Effector CD8-positive, alpha-beta T cell (primary cell): ENCODE results near the gene GPATCH4.
"Not testable (repeated sequence)": the region's sequence is repeated elsewhere in the genome, so short reads cannot be mapped to it uniquely, and the experiment has no call there.

Experiments
- DNase-seq: peaks from one replicate; lab custom pipeline; 2025; lab: John Stamatoyannopoulos, UW

GPATCH4 gene

GRCh38 chr1:156626079-156626438 is 24.8 kb upstream of the GPATCH4 start:
- no peak for DNase-seq

GRCh38 chr1:156625436-156626078 is 24.3 kb upstream of the GPATCH4 start:
- peak; percentile 67 for DNase-seq

GRCh38 chr1:156624814-156625435 is 23.6 kb upstream of the GPATCH4 start:
- DNase-seq, result no peak

- DNase-seq, result no peak
Observed at GRCh38 chr1:156623946-156624813, 22.9 kb upstream of the GPATCH4 start.

GRCh38 chr1:156622581-156623297 is 21.5 kb upstream of the GPATCH4 start:
- no peak for DNase-seq

GRCh38 chr1:156619582-156619955 is 18.3 kb upstream of the GPATCH4 start:
- no peak for DNase-seq

- DNase-seq, result no peak
Observed at GRCh38 chr1:156618853-156619581, 17.7 kb upstream of the GPATCH4 start, which contains the start of gene HAPLN2. TSS of gene HAPLN2 (plus strand) at chr1:156619415. CDS start at chr1:156623491, 4,076 bp downstream.

GRCh38 chr1:156616463-156616862 is 15.2 kb upstream of the GPATCH4 start:
- DNase-seq, result no peak

GRCh38 chr1:156615946-156616345 is 14.7 kb upstream of the GPATCH4 start:
- no peak for DNase-seq

- no peak for DNase-seq
Observed at GRCh38 chr1:156612666-156613065, 11.4 kb upstream of the GPATCH4 start.

- not testable (repeated sequence) for DNase-seq
Observed at GRCh38 chr1:156610072-156610471, 8.8 kb upstream of the GPATCH4 start.

GRCh38 chr1:156608981-156609380 is 7.7 kb upstream of the GPATCH4 start:
- DNase-seq, result peak; percentile 48

GRCh38 chr1:156608036-156608674 is 6.9 kb upstream of the GPATCH4 start:
- peak; percentile 27 for DNase-seq

- not testable (repeated sequence) for DNase-seq
Observed at GRCh38 chr1:156607344-156607743, 6.1 kb upstream of the GPATCH4 start.

- DNase-seq, result no peak
Observed at GRCh38 chr1:156602557-156602993, 1.3 kb upstream of the GPATCH4 start.

GRCh38 chr1:156601892-156602291 is 613 bp upstream of the GPATCH4 start:
- no peak for DNase-seq

GRCh38 chr1:156600733-156601121 is 552 bp downstream of the GPATCH4 start:
- no peak for DNase-seq

- DNase-seq, result no peak
Observed at GRCh38 chr1:156599811-156600210, 1.5 kb downstream of the GPATCH4 start.

- no peak for DNase-seq
Observed at GRCh38 chr1:156598731-156599432, 2.4 kb downstream of the GPATCH4 start.

GRCh38 chr1:156598125-156598524 is 3.2 kb downstream of the GPATCH4 start:
- no peak for DNase-seq
